GM21825 (cell line): ENCODE data around the gene TBKBP1.
A peak's percentile ranks its signal among the peaks of the same experiment; 100 is the strongest.

Experiments
- ATAC-seq: cut with Tn5 transposase; IDR thresholded peaks from one replicate; pipeline ENCODE4 v1.9.1; 2021; ENCODE audit warnings: mild to moderate bottlenecking, moderate library complexity; ENCODE audit not compliant: unreplicated experiment

TBKBP1 gene

DNA sequence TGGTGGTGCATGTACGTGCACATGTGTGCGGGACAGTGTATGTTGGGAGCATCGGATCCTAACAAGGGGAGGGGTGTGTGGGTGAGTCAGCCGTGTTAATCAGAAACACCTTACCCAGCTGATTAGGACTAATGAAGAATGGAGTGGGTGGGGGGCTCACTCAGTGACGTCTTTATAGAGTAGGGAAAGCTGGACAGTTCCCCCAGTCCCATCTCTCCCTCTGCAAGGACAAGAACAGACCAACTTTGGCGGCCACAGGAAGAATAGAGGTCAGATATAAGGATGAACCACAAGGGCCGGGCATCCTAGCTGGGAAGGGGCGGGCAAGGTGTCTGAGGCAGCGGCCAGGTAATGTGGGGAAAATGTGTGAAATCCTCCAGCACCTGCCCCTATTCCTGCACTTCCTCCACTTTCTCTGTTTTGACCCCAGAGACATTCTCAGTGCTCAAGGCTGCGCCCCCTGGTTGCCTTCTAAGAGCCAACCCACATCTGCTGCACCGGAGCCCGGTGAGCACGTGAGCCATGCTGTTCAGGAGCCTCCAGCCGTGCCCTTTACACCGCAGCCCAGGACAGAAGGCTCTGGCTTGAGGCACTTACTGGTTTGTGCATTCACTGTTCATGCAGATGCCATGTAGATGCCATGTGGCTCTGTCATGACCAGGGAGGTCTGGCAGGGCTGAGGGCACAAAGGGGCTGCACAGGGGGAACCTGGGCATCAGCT is 20.2 kb downstream of the TBKBP1 start:
- ATAC-seq = no peak

GRCh38 chr17:47714773-47715396 is 20.9 kb downstream of the TBKBP1 start:
- no peak for ATAC-seq

GRCh38 chr17:47715669-47716325 is 21.8 kb downstream of the TBKBP1 start:
- ATAC-seq = no peak

- ATAC-seq = no peak
Measured at GRCh38 chr17:47716375-47716774, 22.4 kb downstream of the TBKBP1 start.

DNA sequence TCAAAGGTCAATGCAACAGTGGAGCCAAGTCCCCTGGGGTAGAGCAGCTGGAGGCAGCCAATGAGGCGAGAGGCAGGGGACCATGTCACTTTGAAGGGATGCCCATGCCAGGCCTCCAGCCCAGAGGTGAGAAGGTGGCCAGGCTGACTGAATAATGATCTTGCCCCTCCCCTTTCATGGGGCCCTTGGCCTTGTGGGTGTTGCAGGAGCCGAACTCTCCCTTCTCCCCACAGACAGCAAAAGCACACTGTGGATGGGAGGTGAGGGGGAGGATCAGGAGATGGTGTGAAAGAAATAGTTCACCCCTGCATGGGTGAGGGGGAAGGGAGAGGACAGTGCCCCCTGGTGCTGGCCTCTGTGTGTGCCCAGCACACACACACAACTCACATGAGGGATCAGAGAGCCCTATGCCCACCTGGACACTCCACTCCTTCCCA is 23.3 kb downstream of the TBKBP1 start:
- no peak for ATAC-seq

DNA sequence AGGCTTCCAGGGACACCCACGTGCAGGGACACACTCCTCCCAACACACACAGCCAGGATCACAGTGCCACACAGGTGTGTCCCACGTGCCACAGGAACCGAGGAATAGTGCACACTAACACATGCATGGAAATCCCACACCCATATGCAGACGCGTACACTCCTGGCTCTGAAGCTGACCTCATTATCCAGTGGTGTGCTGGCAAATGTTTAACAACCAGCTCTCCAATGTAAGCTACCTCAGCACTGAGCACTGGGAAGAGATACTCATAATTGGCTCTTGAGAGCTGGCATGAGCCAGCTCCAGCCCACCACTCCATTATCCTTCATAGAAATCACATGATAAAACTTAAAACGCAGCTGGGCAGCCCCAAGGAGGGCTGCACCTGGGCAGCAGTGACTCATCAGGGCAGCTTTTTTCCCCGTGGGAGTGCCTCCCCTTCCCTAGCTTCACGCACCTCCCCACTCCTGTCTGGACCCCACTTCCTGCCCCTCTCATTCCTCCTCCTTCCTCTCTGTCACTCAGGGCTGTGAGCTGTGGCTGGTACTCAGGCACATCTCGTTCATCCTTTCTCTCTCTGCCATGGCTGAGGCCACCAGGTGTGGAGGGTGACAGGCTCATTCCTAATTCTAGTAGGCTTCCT is 24.1 kb downstream of the TBKBP1 start:
- ATAC-seq = no peak

DNA sequence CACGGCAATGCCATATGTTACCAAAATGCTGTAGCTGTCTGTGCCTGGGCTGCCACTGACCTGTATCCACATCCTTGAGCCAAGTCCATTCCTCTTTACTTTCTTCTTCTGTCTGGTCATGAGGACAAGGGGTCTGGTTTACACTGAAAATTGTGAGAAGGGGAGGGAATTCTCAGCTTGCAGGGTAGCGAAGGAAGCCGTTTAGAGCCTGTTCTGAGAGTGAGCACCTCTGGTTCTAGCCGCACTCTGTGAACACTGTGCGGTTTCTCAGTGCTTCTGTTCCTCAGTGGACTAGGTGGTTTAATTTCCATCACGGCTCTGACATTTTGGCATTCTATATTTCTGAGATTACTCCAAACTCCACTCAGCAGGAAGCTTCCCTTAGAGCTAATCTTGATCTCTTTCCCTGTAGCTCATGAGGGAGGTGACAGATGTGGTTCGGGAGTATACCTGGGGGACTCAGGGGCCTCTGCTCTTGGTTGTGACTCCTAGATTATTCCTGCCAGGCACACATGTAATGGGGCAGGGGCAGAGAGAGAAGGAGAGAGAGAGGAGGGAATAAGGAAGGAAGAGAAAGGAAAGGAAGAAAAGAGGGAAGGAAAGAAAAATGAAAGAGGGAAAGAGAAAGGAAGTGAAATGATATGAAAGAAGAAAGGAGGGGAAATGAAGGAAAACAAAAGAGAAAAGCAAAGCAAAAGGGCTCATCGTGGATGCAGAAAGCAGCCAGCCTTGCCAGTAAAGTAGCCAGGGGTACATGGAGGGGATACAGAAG is 24.9 kb downstream of the TBKBP1 start:
- no peak for ATAC-seq

DNA sequence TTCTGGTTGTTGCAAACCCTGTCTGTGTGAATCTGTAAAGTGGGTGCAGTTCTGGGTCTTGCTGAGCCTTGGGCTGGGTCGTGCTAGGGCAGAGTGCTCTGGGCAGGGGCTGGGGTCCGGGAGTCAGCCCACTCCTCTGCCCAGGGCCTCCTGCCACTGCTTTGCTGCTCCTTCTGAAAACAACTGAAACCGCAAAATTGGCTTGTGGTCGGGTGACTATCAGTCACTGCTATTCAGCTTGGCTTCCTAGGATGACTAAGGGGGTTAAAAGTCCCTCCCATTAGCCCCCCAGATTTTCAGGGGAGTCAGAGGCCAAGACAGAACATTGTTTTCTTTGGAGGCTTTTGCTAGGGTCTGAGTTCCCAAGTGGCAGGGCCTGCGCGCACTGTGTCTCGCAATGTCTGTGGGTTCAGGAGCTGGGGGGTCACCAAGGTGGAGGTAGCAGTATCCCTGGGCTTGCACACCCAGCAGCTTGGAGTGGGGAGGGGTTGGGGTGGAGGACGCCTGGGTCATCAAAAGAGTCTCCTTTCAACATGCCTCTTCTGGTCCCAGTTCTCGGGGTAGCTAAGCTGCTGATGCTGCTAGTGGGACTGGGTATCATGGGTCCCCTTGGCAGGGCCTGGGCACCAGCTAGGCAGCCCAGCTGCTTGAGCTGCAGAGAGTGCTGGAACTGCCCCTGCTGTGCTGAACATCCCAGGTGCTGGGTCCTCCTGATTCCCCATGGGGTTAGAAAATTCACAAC is 25.6 kb downstream of the TBKBP1 start:
- ATAC-seq = no peak

GRCh38 chr17:47720196-47720595 is 26.2 kb downstream of the TBKBP1 start:
- no peak for ATAC-seq

DNA sequence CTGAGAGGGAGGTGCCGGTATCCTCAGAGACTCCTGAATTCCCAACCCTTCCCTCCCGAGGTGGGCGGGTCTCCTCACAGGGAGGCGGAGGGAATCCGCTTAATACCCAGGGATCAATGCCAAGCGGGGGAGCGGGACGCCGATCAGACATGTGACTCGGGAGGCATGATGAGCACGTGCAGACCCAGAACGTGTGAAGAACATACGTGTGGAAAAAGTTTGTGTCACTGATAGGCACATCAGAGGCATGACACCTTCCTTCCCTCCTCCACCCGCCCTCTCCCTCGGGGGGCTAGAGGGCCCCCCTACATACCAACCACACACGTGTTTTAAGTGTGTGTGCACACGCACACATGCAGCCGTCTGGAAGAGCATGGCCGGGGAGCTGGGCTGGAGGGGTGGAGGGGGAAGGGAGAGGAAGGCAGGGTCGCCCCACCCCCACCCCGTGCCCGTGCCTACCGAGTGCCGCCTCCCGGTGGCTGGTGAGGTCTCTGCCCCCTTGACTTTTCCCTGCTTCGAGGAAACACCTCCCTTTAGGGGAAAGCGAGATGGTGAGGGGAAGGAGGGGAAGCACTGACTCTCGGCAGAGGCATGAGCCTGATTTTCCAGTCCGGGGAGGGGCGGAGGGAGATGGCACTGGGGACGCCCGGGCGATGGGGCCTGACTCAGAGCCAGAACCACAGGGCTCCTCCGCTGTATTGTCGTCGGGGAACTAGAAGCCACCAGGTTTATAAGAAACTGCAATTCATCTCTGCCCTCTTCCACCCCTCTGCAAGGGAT is 27.0 kb downstream of the TBKBP1 start:
- ATAC-seq = peak; percentile 33

- ATAC-seq = no peak
Measured at GRCh38 chr17:47721725-47722124, 27.8 kb downstream of the TBKBP1 start.

- ATAC-seq = no peak
Measured at GRCh38 chr17:47724705-47725104, 30.7 kb downstream of the TBKBP1 start.

DNA sequence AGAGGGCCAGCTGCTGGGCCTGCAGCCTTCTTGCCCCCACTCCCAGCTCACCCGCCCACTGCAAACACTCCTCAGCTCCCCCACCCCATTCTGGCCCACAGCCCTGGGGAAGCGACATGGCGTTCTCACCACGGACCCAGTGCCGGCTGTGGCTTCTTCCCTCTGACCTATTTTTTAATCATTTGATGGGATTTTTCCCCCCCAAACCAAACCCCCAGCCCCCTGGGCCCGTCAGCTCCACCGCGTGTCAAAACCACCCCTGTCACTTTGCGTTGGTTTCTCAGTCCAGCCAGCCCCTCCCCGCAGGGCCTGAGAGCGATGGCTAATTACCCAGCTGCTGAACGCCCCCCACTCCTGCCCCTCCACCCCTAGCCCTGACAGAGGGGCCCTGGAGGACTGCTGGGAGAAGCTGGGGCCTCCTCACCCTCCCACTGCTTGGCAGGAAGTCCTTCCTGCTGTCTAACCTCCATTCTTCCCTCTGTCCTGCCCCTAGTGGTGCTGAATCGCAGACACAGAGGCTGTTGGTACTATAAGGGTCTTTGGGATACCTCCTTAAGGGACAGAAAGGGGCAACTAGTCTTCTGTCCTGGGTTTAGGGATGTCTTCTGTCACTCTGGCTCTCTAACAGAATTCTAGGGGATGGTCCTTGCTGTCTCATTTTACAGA is 31.6 kb downstream of the TBKBP1 start:
- ATAC-seq = no peak

- ATAC-seq = no peak
Measured at GRCh38 chr17:47726796-47727703, 33.1 kb downstream of the TBKBP1 start.

GRCh38 chr17:47727704-47728036 is 33.7 kb downstream of the TBKBP1 start:
- no peak for ATAC-seq

DNA sequence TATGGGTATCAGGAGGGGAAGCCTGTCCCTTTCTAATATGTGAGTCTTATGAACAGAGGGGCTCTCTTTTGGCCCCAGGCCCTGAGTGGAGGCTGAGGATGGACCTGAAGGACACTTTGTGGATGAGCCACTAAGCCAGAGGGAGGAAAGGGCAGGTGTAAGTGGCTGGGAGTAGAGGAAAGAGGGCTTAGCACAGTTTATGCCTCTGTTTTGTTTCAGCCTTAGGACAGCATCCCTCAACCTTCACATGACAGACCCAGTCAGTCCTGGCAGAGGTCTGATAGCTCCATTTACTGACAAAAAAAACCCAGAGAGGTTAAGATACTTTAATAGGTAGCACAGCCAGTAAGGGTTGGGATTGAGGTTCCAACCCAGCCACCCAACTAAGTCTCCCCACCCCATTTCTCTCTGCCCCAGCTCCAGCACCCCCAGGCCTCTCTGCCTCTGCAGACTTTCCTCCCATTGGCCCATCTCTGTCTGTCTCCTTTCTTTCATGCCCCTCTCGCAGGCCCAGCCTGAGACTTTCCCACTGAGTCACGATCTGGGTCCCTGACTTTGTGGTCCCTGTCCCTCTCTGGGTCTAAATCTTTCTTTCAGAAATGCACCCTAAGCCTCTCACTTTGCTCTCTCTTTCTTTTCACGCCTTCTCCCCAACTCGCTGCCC is 34.4 kb downstream of the TBKBP1 start:
- no peak for ATAC-seq

GRCh38 chr17:47729476-47729875 is 35.5 kb downstream of the TBKBP1 start:
- no peak for ATAC-seq
